Endodermal cell (in vitro differentiated cells): ENCODE data around the gene TMEM245. TPM values are rescaled to one million over a fixed set of nuclear protein-coding genes. Genes with fewer than 3 reads are reported as not detected.

Experiments used
- DNase-seq: peaks from one replicate; pipeline ENCODE4 v3.0.0-alpha.2; 2017
- H3K27ac ChIP-seq: 2 replicates; pipeline ENCODE4 v1.5.1; 2013; ENCODE audit warnings: mild to moderate bottlenecking, low read depth, low read length, moderate library complexity
- H3K27me3 ChIP-seq: 2 replicates; pipeline ENCODE4 v1.6.1; 2013; ENCODE audit warnings: mild to moderate bottlenecking, low read length, moderate library complexity; ENCODE audit not compliant: insufficient read depth, control insufficient read depth, poor library complexity, severe bottlenecking
- H3K36me3 ChIP-seq: 2 replicates; pipeline ENCODE4 v1.7.0; 2013; ENCODE audit warnings: mild to moderate bottlenecking, low read length, moderate library complexity; ENCODE audit not compliant: control insufficient read depth, insufficient read depth
- H3K4me1 ChIP-seq: one replicate; pipeline ENCODE4 v1.7.0; 2013; ENCODE audit warnings: low read length; ENCODE audit not compliant: control insufficient read depth, insufficient read depth
- H3K4me3 ChIP-seq: 2 replicates; pipeline ENCODE4 v1.5.1; 2013; ENCODE audit warnings: mild to moderate bottlenecking, low read length, moderate library complexity
- H3K9ac ChIP-seq: 2 replicates; pipeline ENCODE4 v1.6.1; 2013; ENCODE audit warnings: mild to moderate bottlenecking, low read length, moderate library complexity; ENCODE audit not compliant: poor library complexity, severe bottlenecking; ENCODE audit errors: extremely low read depth
- H3K9me3 ChIP-seq: 2 replicates; pipeline ENCODE4 v1.6.1; 2013; ENCODE audit warnings: mild to moderate bottlenecking, low read length, moderate library complexity; ENCODE audit not compliant: control insufficient read depth
- H3K27ac Mint-ChIP-seq: 2 replicates; pipeline ENCODE4 v1.8.0; 2020; ENCODE audit warnings: mixed read lengths
- H3K27me3 Mint-ChIP-seq: 2 replicates; pipeline ENCODE4 v1.8.0; 2021; ENCODE audit warnings: mild to moderate bottlenecking, mixed read lengths; ENCODE audit not compliant: insufficient read depth
- H3K36me3 Mint-ChIP-seq: 2 replicates; pipeline ENCODE4 v1.8.0; 2020; ENCODE audit warnings: low read depth, mixed read lengths
- H3K4me1 Mint-ChIP-seq: 2 replicates; pipeline ENCODE4 v1.8.0; 2020; ENCODE audit warnings: mixed read lengths
- H3K4me3 Mint-ChIP-seq: 2 replicates; pipeline ENCODE4 v1.8.0; 2020; ENCODE audit warnings: mild to moderate bottlenecking, moderate library complexity, mixed read lengths
- H3K9me3 Mint-ChIP-seq: 2 replicates; pipeline ENCODE4 v1.8.0; 2020; ENCODE audit warnings: mild to moderate bottlenecking, mixed read lengths
- WGBS, 2 experiments: methylation state at CpG; one replicate each; pipeline versions ENCODE4 v1.1.5 to v1.1.7; 2013; ENCODE audit warnings: missing lambda C conversion rate in 2 of 2, mixed read lengths in 1 of 2; ENCODE audit not compliant: insufficient coverage in 1 of 2, insufficient read length in 1 of 2; 5-methylcytosine and 5-hydroxymethylcytosine counted together
- total RNA-seq, 2 donors: library from RNA; stranded (reverse); fragmentation: NEBNext Ultra II Directional in 1 of 2; extraction: Animal tissue kit (Norgen Biotek cat#: 25700) in 1 of 2; gene quantifications; 2 replicates in 1 of 2; 3 replicates in 1 of 2; pipeline ENCODE4 v1.2.1, GENCODE V29; 2021
- TF ChIP-seq, protein P1 (sequence below): fragments of 200-600 bp; sonication (generic); conservative IDR thresholded peaks from 2 replicates; pipeline ENCODE4 v1.5.0; 2021; ENCODE audit warnings: antibody characterized with exemption, mild to moderate bottlenecking

Gene TMEM245
- total RNA-seq, 2 donors from 2014 or later, result 42.8 to 55.0 TPM

DNA sequence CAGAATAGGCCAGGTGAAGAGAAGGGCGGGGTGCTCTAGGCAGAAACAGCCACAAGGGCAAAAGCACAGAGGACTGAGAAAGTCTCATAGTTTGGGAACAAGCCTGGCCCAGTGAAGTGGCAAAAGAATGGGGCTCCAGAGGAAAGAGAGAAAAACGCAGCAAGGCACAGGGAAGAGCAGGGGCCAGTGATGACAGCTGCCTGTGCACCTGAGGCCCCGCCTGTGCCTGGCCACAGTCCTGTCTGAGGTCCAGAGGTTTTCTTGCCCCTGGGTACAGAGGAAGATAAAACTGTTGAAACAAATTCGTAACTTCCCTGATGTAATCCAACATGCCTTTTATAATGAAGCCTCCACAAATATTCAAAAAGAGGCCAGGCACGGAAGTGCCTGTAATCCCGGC, 25.3 kb upstream of the TMEM245 start:
- Mint-ChIP-seq H3K27me3 (peaks cover 2% of the 10 kb centered on the region), H3K9me3 (no peaks in the 10 kb centered on the region), H3K36me3 (no peaks in the 10 kb centered on the region), H3K4me1 (peaks cover 17% of the 10 kb centered on the region), H3K4me3 (no peak overlapping the region), H3K27ac (no peak overlapping the region)
- peaks cover 5% of the 10 kb centered on the region for H3K4me1 ChIP-seq
- no peak overlapping the region for H3K27ac ChIP-seq
- H3K27me3 ChIP-seq, result no peaks in the 10 kb centered on the region
- no peak for DNase-seq
- no peak overlapping the region for H3K9ac ChIP-seq
- TF ChIP-seq, protein P1, sequence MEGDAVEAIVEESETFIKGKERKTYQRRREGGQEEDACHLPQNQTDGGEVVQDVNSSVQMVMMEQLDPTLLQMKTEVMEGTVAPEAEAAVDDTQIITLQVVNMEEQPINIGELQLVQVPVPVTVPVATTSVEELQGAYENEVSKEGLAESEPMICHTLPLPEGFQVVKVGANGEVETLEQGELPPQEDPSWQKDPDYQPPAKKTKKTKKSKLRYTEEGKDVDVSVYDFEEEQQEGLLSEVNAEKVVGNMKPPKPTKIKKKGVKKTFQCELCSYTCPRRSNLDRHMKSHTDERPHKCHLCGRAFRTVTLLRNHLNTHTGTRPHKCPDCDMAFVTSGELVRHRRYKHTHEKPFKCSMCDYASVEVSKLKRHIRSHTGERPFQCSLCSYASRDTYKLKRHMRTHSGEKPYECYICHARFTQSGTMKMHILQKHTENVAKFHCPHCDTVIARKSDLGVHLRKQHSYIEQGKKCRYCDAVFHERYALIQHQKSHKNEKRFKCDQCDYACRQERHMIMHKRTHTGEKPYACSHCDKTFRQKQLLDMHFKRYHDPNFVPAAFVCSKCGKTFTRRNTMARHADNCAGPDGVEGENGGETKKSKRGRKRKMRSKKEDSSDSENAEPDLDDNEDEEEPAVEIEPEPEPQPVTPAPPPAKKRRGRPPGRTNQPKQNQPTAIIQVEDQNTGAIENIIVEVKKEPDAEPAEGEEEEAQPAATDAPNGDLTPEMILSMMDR, result no peak
- no peaks in the 10 kb centered on the region for H3K36me3 ChIP-seq
- whole genome bisulfite sequencing, 2 experiments, result 85% methylated on average over 6 of the region's 6 CpGs; no CpG with 5 or more reads in 1 of the 2 experiments
- H3K4me3 ChIP-seq, result no peak overlapping the region
- no peaks in the 10 kb centered on the region for H3K9me3 ChIP-seq

DNA sequence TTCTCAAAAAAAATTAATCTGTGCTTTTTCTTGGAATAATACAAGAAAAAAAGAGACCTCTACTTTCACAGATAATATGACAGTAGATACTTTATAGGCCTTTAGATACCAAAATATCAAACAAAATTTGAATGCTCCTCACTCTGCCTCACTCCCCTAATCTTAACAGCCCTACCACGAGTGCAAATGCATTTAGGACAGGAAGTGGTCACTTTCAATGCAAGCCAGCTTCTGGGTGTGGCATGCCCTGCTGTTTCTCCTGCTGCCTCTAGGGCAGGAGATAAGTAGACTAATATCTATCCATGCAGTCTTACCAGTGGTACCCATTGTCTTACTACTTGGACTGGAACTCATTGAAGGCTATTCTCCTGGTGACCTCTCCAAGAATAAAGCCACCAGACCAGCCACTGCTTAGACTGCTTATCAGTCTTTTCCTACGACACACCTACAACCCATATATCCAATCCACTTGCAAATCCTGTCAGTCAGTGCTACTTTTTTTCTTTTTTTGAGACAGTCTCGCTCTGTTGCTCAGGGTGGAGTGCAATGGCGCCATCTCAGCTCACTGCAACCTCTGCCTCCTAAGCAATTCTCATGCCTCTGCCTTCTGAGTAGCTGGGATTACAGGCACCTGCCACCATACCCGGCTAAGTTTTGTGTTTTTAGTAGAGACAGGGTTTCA, 24.3 kb upstream of the TMEM245 start:
- peaks cover 17% of the 10 kb centered on the region for H3K4me1 Mint-ChIP-seq
- no peaks in the 10 kb centered on the region for H3K9me3 ChIP-seq
- no peaks in the 10 kb centered on the region for H3K36me3 ChIP-seq
- TF ChIP-seq, protein P1, result peak; percentile 69
- H3K27ac Mint-ChIP-seq, result no peak overlapping the region
- no peaks in the 10 kb centered on the region for H3K27me3 ChIP-seq
- H3K27me3 Mint-ChIP-seq, result peaks cover 2% of the 10 kb centered on the region
- WGBS, 2 experiments, result 70 to 89% methylated on average over 4 to 5 of the region's 5 CpGs
- peaks cover 5% of the 10 kb centered on the region for H3K4me1 ChIP-seq
- H3K27ac ChIP-seq, result no peak overlapping the region
- no peak overlapping the region for H3K4me3 ChIP-seq
- no peaks in the 10 kb centered on the region for H3K9me3 Mint-ChIP-seq
- no peak for DNase-seq
- no peak overlapping the region for H3K9ac ChIP-seq
- no peaks in the 10 kb centered on the region for H3K36me3 Mint-ChIP-seq
- H3K4me3 Mint-ChIP-seq, result no peak overlapping the region

DNA sequence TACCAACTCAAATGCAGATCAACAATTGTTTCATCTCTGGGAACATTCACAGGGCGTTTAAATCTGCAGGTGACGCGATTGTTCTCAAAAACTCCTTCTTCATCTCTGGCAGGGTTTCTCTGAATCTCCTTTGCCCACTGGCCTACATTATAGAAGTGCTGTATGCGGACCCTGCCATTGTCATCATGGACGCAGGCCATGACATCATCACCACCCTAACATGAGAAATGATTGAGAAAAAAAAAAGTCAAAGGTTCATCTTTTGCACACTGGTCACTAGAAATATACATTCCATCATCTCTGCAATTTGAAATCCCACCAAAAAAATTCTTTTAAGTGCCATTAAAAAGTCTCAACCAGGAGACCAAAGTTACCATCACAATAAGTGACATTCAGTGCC, 21.6 kb upstream of the TMEM245 start:
- Mint-ChIP-seq H3K27me3 (no peaks in the 10 kb centered on the region), H3K9me3 (no peaks in the 10 kb centered on the region), H3K27ac (no peak overlapping the region), H3K4me1 (peaks cover 17% of the 10 kb centered on the region), H3K36me3 (no peaks in the 10 kb centered on the region), H3K4me3 (no peak overlapping the region)
- peaks cover 5% of the 10 kb centered on the region for H3K4me1 ChIP-seq
- H3K27ac ChIP-seq, result no peak overlapping the region
- H3K9ac ChIP-seq, result no peak overlapping the region
- TF ChIP-seq, protein P1, result no peak
- no peak for DNase-seq
- WGBS, 2 experiments, result 88 to 90% methylated on average over 2 to 5 of the region's 5 CpGs
- H3K27me3 ChIP-seq, result no peaks in the 10 kb centered on the region
- H3K36me3 ChIP-seq, result no peaks in the 10 kb centered on the region
- no peaks in the 10 kb centered on the region for H3K9me3 ChIP-seq
- H3K4me3 ChIP-seq, result peak overlapping the region; percentile 34
